ENCODE data around the gene GJA9. TPM values are rescaled to one million over a fixed set of nuclear protein-coding genes. Genes with fewer than 3 reads are reported as not detected.
"Not testable (repeated sequence)": the region's sequence is repeated elsewhere in the genome, so short reads cannot be mapped to it uniquely, and the experiment has no call there.

GJA9 gene
- total RNA-seq, 1 donor from 2014 or later, result 0.26 TPM

GRCh38 chr1:38846210-38846609 lies 35.2 kb downstream of the GJA9 start:
- Histone ChIP-seq H3K4me3 (ENCODE audit: low read depth, low read length) (no peak overlapping the region), H3K36me3 (ENCODE audit: control insufficient read depth, insufficient read depth, low read length) (peaks cover 5% of the 10 kb centered on the region), H3K27me3 (ENCODE audit: control insufficient read depth, insufficient read depth, low read length) (no peaks in the 10 kb centered on the region)
- FAIRE-seq (no peak), DNase-seq (ENCODE audit: low read depth) (no peak)
- TF ChIP-seq CTCF (IDR thresholded peaks at IDR 0.05; ENCODE audit: insufficient read depth, low read length, severe bottlenecking), result no peak

DNA sequence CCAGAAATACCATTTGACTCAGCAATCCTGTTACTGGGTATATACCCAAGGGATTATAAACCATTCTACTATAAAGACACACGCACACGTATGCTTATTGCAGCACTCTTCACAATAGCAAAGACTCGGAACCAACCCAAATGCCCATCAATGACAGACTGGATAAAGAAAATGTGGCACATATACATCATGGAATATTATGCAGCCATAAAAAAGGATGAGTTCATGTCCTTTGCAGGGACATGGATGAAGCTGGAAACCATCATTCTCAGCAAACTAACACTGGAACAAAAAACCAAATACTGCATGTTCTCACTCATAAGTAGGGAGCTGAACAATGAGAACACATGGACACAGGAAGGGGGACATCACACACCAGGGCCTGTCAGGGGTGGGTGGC lies 36.3 kb downstream of the GJA9 start:
- not testable (repeated sequence) for FAIRE-seq; H3K36me3 ChIP-seq (ENCODE audit: control insufficient read depth, insufficient read depth, low read length); DNase-seq (ENCODE audit: low read depth); H3K4me3 ChIP-seq (ENCODE audit: low read depth, low read length); H3K27me3 ChIP-seq (ENCODE audit: control insufficient read depth, insufficient read depth, low read length)

DNA sequence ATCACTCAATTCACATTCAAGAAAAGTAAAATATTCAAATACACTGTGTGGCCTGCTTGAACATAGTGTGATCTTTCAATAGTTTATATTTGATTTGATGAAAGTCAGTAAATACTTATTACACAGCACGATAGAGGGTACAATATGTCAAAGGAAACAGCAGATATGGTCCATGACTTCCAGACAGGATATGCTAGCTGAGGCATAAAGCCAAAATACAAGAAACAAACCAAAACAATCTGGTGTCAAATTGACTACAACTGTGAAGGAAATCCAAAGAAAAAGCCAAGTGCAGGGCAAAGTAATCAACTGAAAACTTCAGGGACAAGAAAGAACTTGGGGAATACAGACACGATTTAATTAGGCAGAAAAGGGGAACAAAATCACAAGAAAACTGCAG lies 41.1 kb downstream of the GJA9 start:
- DNase-seq (ENCODE audit: low read depth), result no peak
- Histone ChIP-seq H3K36me3 (ENCODE audit: control insufficient read depth, insufficient read depth, low read length) (peaks cover 4% of the 10 kb centered on the region), H3K27me3 (ENCODE audit: control insufficient read depth, insufficient read depth, low read length) (no peaks in the 10 kb centered on the region), H3K4me3 (ENCODE audit: low read depth, low read length) (no peak overlapping the region)
- no peak for TF ChIP-seq CTCF (IDR thresholded peaks at IDR 0.05; ENCODE audit: insufficient read depth, low read length, severe bottlenecking)
- no peak for FAIRE-seq

DNA sequence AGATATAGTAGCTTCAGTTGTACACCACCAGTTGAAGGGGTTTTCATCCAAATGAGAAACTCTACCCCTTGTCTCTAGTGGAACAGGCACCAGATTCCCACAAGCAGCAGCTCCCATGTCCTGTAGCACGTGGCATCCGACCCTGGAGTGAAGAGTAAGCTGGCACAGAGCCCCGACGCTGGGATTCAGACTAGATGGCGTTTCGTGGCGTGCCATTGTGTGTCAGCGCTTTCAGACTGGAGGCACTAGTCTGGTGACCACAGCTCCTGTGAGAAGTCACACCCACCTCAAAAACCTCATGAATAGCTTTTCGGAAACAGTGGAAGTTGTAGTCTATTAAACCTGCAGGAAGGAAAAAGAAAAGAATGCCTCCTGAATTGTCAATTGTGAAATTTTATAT lies 42.0 kb downstream of the GJA9 start:
- Histone ChIP-seq H3K4me3 (ENCODE audit: low read depth, low read length) (no peak overlapping the region), H3K36me3 (ENCODE audit: control insufficient read depth, insufficient read depth, low read length) (peaks cover 4% of the 10 kb centered on the region), H3K27me3 (ENCODE audit: control insufficient read depth, insufficient read depth, low read length) (no peaks in the 10 kb centered on the region)
- FAIRE-seq (no peak), DNase-seq (ENCODE audit: low read depth) (no peak)
- no peak for TF ChIP-seq CTCF (IDR thresholded peaks at IDR 0.05; ENCODE audit: insufficient read depth, low read length, severe bottlenecking)

- not testable (repeated sequence) for DNase-seq (ENCODE audit: low read depth); FAIRE-seq; H3K27me3 ChIP-seq (ENCODE audit: control insufficient read depth, insufficient read depth, low read length); H3K36me3 ChIP-seq (ENCODE audit: control insufficient read depth, insufficient read depth, low read length); H3K4me3 ChIP-seq (ENCODE audit: low read depth, low read length)
Observed at GRCh38 chr1:38836316-38836715, 45.1 kb downstream of the GJA9 start.

- peak; percentile 98 for FAIRE-seq
- Histone ChIP-seq H3K27me3 (ENCODE audit: control insufficient read depth, insufficient read depth, low read length) (peaks cover 3% of the 10 kb centered on the region), H3K4me3 (ENCODE audit: low read depth, low read length) (no peak overlapping the region), H3K36me3 (ENCODE audit: control insufficient read depth, insufficient read depth, low read length) (peaks cover 4% of the 10 kb centered on the region)
- DNase-seq (ENCODE audit: low read depth), result peak; percentile 81
- TF ChIP-seq CTCF (IDR thresholded peaks at IDR 0.05; ENCODE audit: insufficient read depth, low read length, severe bottlenecking), result peak; percentile 73
Observed at GRCh38 chr1:38834937-38835827, 46.2 kb downstream of the GJA9 start.
